SK-N-SH treated with all-trans-retinoic acid at 6 μM for 48 hours (cell line): Measurements from ENCODE around the gene PLD3.

Experiments
- ATAC-seq: fragments of 200-7000 bp; cut with Tn5 transposase; 3 replicates; pipeline ENCODE4 v1.9.1; 2020; ENCODE audit warnings: mild to moderate bottlenecking, moderate library complexity
- ARNTL ChIP-seq: fragments of 450-650 bp; formaldehyde crosslinking; IDR thresholded peaks from 2 replicates; pipeline ENCODE4 v1.5.0; 2020; ENCODE audit warnings: low read depth, mild to moderate bottlenecking, moderate library complexity, borderline replicate concordance
- BACH2 ChIP-seq: fragments of 250-450 bp; sonication (Bioruptor Pico); IDR thresholded peaks from 2 replicates; pipeline ENCODE4 v1.9.0; 2021; ENCODE audit warnings: mild to moderate bottlenecking, borderline replicate concordance
- CREB5 ChIP-seq: fragments of 250-450 bp; sonication (Bioruptor Pico); IDR thresholded peaks from 2 replicates; pipeline ENCODE4 v1.5.1; 2020; ENCODE audit warnings: low read depth, mild to moderate bottlenecking, moderate library complexity
- CSDC2 ChIP-seq: fragments of 250-450 bp; sonication (Bioruptor Pico); IDR thresholded peaks from 2 replicates; pipeline ENCODE4 v1.5.0; 2020; ENCODE audit warnings: mild to moderate bottlenecking, moderate library complexity
- ESRRG ChIP-seq: fragments of 250-450 bp; sonication (Bioruptor Pico); IDR thresholded peaks from 2 replicates; pipeline ENCODE4 v1.6.1; 2021; ENCODE audit warnings: mild to moderate bottlenecking
- GLIS3 ChIP-seq: fragments of 250-450 bp; sonication (Bioruptor Pico); IDR thresholded peaks from 2 replicates; pipeline ENCODE4 v1.5.0; 2020; ENCODE audit warnings: mild to moderate bottlenecking, moderate library complexity
- ISL1 ChIP-seq: fragments of 250-450 bp; sonication (Bioruptor Pico); IDR thresholded peaks from 2 replicates; pipeline ENCODE4 v2.1.2; 2022; ENCODE audit warnings: mild to moderate bottlenecking, moderate library complexity
- OSR1 ChIP-seq: fragments of 250-450 bp; sonication (Bioruptor Pico); IDR thresholded peaks from 2 replicates; pipeline ENCODE4 v1.8.0; 2022; ENCODE audit warnings: moderate library complexity, mild to moderate bottlenecking, inconsistent platforms
- PATZ1 ChIP-seq: fragments of 250-450 bp; sonication (Bioruptor Pico); IDR thresholded peaks from 2 replicates; pipeline ENCODE4 v1.8.0; 2020; ENCODE audit warnings: mild to moderate bottlenecking, moderate library complexity, borderline replicate concordance
- POU6F1 ChIP-seq: fragments of 250-450 bp; sonication (Bioruptor Pico); IDR thresholded peaks from 2 replicates; pipeline ENCODE4 v1.8.0; 2021; ENCODE audit warnings: low read depth, mild to moderate bottlenecking, moderate library complexity, borderline replicate concordance
- PPARA ChIP-seq: fragments of 250-450 bp; sonication (Bioruptor Pico); IDR thresholded peaks from 2 replicates; pipeline ENCODE4 v1.5.0; 2020; ENCODE audit warnings: mild to moderate bottlenecking, borderline replicate concordance
- RARB ChIP-seq: fragments of 250-450 bp; sonication (Bioruptor Pico); IDR thresholded peaks from 2 replicates; pipeline ENCODE4 v1.8.0; 2021; ENCODE audit warnings: mild to moderate bottlenecking, moderate library complexity
- SNAI2 ChIP-seq: fragments of 250-450 bp; sonication (Bioruptor Pico); IDR thresholded peaks from 2 replicates; pipeline ENCODE4 v1.5.0; 2020; ENCODE audit warnings: mild to moderate bottlenecking, moderate library complexity
- TCF4 ChIP-seq: fragments of 250-450 bp; sonication (Bioruptor Pico); IDR thresholded peaks from 2 replicates; pipeline ENCODE4 v1.8.0; 2021; ENCODE audit warnings: mild to moderate bottlenecking, moderate library complexity, borderline replicate concordance
- TOX ChIP-seq: fragments of 250-450 bp; sonication (Bioruptor Pico); IDR thresholded peaks from 2 replicates; pipeline ENCODE4 v1.8.0; 2021; ENCODE audit warnings: mild to moderate bottlenecking, moderate library complexity, borderline replicate concordance
- TSHZ2 ChIP-seq: fragments of 250-450 bp; sonication (Bioruptor Pico); IDR thresholded peaks from 2 replicates; pipeline ENCODE4 v1.5.0; 2020; ENCODE audit warnings: mild to moderate bottlenecking, moderate library complexity
- ZC3H10 ChIP-seq: fragments of 250-450 bp; sonication (Bioruptor Pico); IDR thresholded peaks from 2 replicates; pipeline ENCODE4 v1.5.1; 2021; ENCODE audit warnings: mild to moderate bottlenecking, moderate library complexity
- ZFP3 ChIP-seq: fragments of 250-450 bp; sonication (Bioruptor Pico); IDR thresholded peaks from 2 replicates; pipeline ENCODE4 v1.5.0; 2020; ENCODE audit warnings: mild to moderate bottlenecking, moderate library complexity
- ZFP30 ChIP-seq: fragments of 450-650 bp; formaldehyde crosslinking; IDR thresholded peaks from 2 replicates; pipeline ENCODE4 v1.5.0; 2022; ENCODE audit warnings: mild to moderate bottlenecking, moderate library complexity
- ZNF565 ChIP-seq: fragments of 450-650 bp; formaldehyde crosslinking; conservative IDR thresholded peaks from 2 replicates; pipeline ENCODE4 v1.5.0; 2020; ENCODE audit warnings: low read depth, mild to moderate bottlenecking, moderate library complexity
- ZNF70 ChIP-seq: fragments of 450-650 bp; formaldehyde crosslinking; IDR thresholded peaks from 2 replicates; pipeline ENCODE4 v1.5.0; 2020; ENCODE audit warnings: mild to moderate bottlenecking, moderate library complexity
- ZNF8 ChIP-seq: fragments of 450-650 bp; formaldehyde crosslinking; IDR thresholded peaks from 2 replicates; pipeline ENCODE4 v1.5.0; 2020; ENCODE audit warnings: mild to moderate bottlenecking, moderate library complexity
- TF ChIP-seq, protein P1 (sequence below): fragments of 250-450 bp; sonication (Bioruptor Pico); IDR thresholded peaks from 2 replicates; pipeline ENCODE4 v1.5.1; 2021; ENCODE audit warnings: mild to moderate bottlenecking, moderate library complexity

The PLD3 gene

GRCh38 chr19:40360708-40361241 lies 12.3 kb downstream of the PLD3 start:
- TF ChIP-seq GLIS3 (CRISPR knock-in tag) (no peak), ZNF565 (CRISPR knock-in tag) (no peak), ZC3H10 (CRISPR knock-in tag) (no peak), PATZ1 (CRISPR knock-in tag) (no peak), ZNF8 (CRISPR knock-in tag) (no peak), POU6F1 (CRISPR knock-in tag) (no peak), OSR1 (CRISPR knock-in tag) (no peak), TCF4 (no peak), BACH2 (no peak), RARB (CRISPR knock-in tag) (no peak), TSHZ2 (no peak), ZFP30 (CRISPR knock-in tag) (no peak), PPARA (CRISPR knock-in tag) (no peak), CREB5 (CRISPR knock-in tag) (no peak), ISL1 (CRISPR knock-in tag) (no peak), TOX (CRISPR knock-in tag) (no peak), CSDC2 (CRISPR knock-in tag) (no peak), ZFP3 (no peak), ESRRG (CRISPR knock-in tag) (no peak)
- TF ChIP-seq, protein P1, sequence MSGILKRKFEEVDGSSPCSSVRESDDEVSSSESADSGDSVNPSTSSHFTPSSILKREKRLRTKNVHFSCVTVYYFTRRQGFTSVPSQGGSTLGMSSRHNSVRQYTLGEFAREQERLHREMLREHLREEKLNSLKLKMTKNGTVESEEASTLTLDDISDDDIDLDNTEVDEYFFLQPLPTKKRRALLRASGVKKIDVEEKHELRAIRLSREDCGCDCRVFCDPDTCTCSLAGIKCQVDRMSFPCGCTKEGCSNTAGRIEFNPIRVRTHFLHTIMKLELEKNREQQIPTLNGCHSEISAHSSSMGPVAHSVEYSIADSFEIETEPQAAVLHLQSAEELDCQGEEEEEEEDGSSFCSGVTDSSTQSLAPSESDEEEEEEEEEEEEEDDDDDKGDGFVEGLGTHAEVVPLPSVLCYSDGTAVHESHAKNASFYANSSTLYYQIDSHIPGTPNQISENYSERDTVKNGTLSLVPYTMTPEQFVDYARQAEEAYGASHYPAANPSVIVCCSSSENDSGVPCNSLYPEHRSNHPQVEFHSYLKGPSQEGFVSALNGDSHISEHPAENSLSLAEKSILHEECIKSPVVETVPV (CRISPR knock-in tag): no peak
- ATAC-seq: no peak

- ATAC-seq: no peak
- TF ChIP-seq, protein P1 (CRISPR knock-in tag): no peak
- no peak for TF ChIP-seq ARNTL (CRISPR knock-in tag)
- no peak for TF ChIP-seq CREB5 (CRISPR knock-in tag)
- TF ChIP-seq ZC3H10 (CRISPR knock-in tag): no peak
- TF ChIP-seq SNAI2 (CRISPR knock-in tag): no peak
- TF ChIP-seq ZFP3: no peak
- TF ChIP-seq PATZ1 (CRISPR knock-in tag): no peak
- TF ChIP-seq CSDC2 (CRISPR knock-in tag): no peak
- TF ChIP-seq OSR1 (CRISPR knock-in tag): no peak
- TF ChIP-seq ZNF70 (CRISPR knock-in tag): no peak
- TF ChIP-seq BACH2: no peak
- TF ChIP-seq ZNF565 (CRISPR knock-in tag): no peak
- no peak for TF ChIP-seq ESRRG (CRISPR knock-in tag)
Observed at GRCh38 chr19:40362160-40362559, 13.7 kb downstream of the PLD3 start.
